Astrocyte (in vitro differentiated cells and primary cell): ENCODE results near the gene NRG2.

Experiments used
- EZH2 ChIP-seq: IDR thresholded peaks from 2 replicates; pipeline ENCODE4 v1.6.1; 2012; ENCODE audit warnings: mild to moderate bottlenecking, low read length, inconsistent platforms; ENCODE audit not compliant: insufficient read depth
- TF ChIP-seq, protein P1 (sequence below): IDR thresholded peaks from 2 replicates; pipeline ENCODE4 v1.5.1; 2011; ENCODE audit warnings: low read depth, mild to moderate bottlenecking, inconsistent platforms, low read length, moderate library complexity; ENCODE audit not compliant: insufficient read depth

DNA sequence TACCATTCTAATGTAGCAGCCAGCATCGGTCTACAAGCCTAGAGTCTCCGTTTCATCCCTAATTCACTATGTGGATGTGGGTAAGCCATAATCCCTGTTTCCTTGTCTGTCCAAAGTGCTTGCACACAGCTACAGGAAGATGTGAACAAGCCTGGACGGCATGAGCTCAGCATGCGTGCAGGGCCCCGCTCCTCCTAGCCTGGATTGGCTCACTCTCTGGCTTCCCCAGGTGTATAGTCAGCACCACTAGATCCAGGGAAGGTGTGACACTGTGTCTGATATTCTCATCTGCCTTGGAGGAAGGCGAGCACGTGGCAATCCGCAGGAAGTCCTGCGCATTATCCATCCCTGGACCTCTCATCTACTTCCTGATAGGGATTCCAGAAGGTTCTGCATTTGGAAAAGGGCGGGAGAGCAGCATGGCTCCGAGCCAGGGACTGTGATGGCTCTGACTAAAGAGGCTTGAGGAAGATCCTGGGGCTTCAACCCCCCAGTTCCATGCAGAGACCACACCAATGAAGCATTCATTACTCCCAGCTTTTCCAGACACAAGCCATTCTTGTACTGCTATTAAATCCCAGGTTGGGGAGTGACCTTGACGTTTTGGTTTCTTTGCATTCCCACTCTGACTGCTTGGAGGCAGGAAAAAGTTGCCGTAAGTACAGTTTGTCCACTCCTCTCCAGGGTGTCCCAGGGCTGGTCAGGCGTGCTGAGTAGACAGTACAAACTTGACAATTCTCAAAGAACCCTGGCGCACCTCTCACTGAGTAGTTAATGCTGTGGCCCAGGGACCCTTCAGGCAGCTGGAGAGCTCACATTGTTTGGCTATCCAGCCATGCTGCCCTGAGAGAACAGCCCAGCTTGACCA is 181.8 kb downstream of the NRG2 start:
- TF ChIP-seq, protein P1, sequence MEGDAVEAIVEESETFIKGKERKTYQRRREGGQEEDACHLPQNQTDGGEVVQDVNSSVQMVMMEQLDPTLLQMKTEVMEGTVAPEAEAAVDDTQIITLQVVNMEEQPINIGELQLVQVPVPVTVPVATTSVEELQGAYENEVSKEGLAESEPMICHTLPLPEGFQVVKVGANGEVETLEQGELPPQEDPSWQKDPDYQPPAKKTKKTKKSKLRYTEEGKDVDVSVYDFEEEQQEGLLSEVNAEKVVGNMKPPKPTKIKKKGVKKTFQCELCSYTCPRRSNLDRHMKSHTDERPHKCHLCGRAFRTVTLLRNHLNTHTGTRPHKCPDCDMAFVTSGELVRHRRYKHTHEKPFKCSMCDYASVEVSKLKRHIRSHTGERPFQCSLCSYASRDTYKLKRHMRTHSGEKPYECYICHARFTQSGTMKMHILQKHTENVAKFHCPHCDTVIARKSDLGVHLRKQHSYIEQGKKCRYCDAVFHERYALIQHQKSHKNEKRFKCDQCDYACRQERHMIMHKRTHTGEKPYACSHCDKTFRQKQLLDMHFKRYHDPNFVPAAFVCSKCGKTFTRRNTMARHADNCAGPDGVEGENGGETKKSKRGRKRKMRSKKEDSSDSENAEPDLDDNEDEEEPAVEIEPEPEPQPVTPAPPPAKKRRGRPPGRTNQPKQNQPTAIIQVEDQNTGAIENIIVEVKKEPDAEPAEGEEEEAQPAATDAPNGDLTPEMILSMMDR, result no peak
- TF ChIP-seq EZH2, result no peak
